K562 (cell line): Measurements from ENCODE around the gene TEX261. TPM values are rescaled to one million over a fixed set of nuclear protein-coding genes. Genes with fewer than 3 reads are reported as not detected.

Experiments used
- ATAC-seq: fragments of 200-7000 bp; cut with Tn5 transposase; 3 replicates; pipeline ENCODE4 v1.9.1; 2020; ENCODE audit warnings: moderate library complexity
- BruUV-seq: library from RNA; stranded (reverse); fragments of 400-500 nt; replicated peaks from 2 replicates; lab custom pipeline; 2021; lab: Mats Ljungman, UMichigan
- CTCF ChIA-PET: fragments of 300-600 bp; formaldehyde crosslinking; extraction: SDS; loops from one replicate; lab custom pipeline; 2021; ENCODE audit warnings: low intra/inter-chr PET ratio; lab: Yijun Ruan, JAX
- POLR2A ChIA-PET: fragments of 300-600, 350-650 bp; sonication (Branson Sonifier 250); formaldehyde crosslinking; extraction: SDS; loops from one replicate; lab custom pipeline; 2021; ENCODE audit warnings: antibody characterized with exemption, inconsistent platforms; lab: Yijun Ruan, JAX
- DNase-seq, 4 experiments: peaks; one replicate each; pipeline versions ENCODE4 v3.0.0 to v3.0.0-alpha.2; 2011 to 2018; ENCODE audit warnings: low spot score in 3 of 4, mixed read lengths in 3 of 4; ENCODE audit errors: extremely low read depth in 1 of 4
- FAIRE-seq: peaks from 2 replicates; lab custom pipeline; 2011; peaks lifted over from hg19 to GRCh38; lab: Jason Lieb, UNC
- H2AFZ ChIP-seq: 2 replicates; pipeline ENCODE4 v1.6.0; 2011; ENCODE audit warnings: low read depth, low read length, control low read depth, inconsistent platforms
- H3K27ac ChIP-seq: fragments of 200-600 bp; 3 replicates; pipeline ENCODE4 v1.8.0; 2011; ENCODE audit warnings: low read depth, mild to moderate bottlenecking, control low read depth, inconsistent platforms, low read length, moderate library complexity, mixed read lengths; ENCODE audit errors: extremely low read depth
- H3K27me3 ChIP-seq, 2 experiments: fragments of 300-600 bp in 1 of 2; 2 replicates in 1 of 2; 3 replicates in 1 of 2; pipeline versions ENCODE4 v1.6.0 to v1.8.0; 2011; ENCODE audit warnings: inconsistent platforms in 2 of 2, low read length in 2 of 2, mild to moderate bottlenecking in 1 of 2, mixed read lengths in 1 of 2, moderate library complexity in 1 of 2; ENCODE audit not compliant: control insufficient read depth in 2 of 2, insufficient read depth in 2 of 2
- H3K36me3 ChIP-seq: fragments of 300-600 bp; 3 replicates; pipeline ENCODE4 v1.8.0; 2011; ENCODE audit warnings: mild to moderate bottlenecking, low read length, inconsistent platforms; ENCODE audit not compliant: control insufficient read depth, insufficient read depth
- H3K4me1 ChIP-seq, 2 experiments: fragments of 200-600 bp in 1 of 2; replicated peaks in 1 of 2; 2 replicates in 1 of 2; 3 replicates in 1 of 2; pipeline versions ENCODE4 v1.5.1 to v1.8.0; 2011; ENCODE audit warnings: inconsistent platforms in 2 of 2, low read length in 2 of 2, mild to moderate bottlenecking in 1 of 2, mixed read lengths in 1 of 2, moderate library complexity in 1 of 2; ENCODE audit not compliant: control insufficient read depth in 2 of 2, insufficient read depth in 2 of 2
- H3K4me2 ChIP-seq: 2 replicates; pipeline ENCODE4 v1.6.1; 2011; ENCODE audit warnings: low read length, control low read depth, inconsistent platforms, mixed read lengths; ENCODE audit not compliant: insufficient read depth
- H3K4me3 ChIP-seq: fragments of 200-600 bp; sonication (generic), shearing (Covaris generic); 2 replicates; pipeline ENCODE4 v1.5.1; 2016; ENCODE audit warnings: control low read depth, inconsistent platforms
- H3K79me2 ChIP-seq: fragments of 200-600 bp; 3 replicates; pipeline ENCODE4 v1.8.0; 2011; ENCODE audit warnings: low read length, inconsistent platforms; ENCODE audit not compliant: control insufficient read depth, insufficient read depth
- H3K9ac ChIP-seq, 2 experiments: 2 replicates each; pipeline versions ENCODE4 v1.6.0 to v1.6.1; 2011; ENCODE audit warnings: low read depth in 2 of 2, low read length in 2 of 2, control low read depth in 1 of 2, inconsistent platforms in 1 of 2, mild to moderate bottlenecking in 1 of 2, mixed read lengths in 1 of 2; ENCODE audit not compliant: insufficient read depth in 1 of 2
- H3K9me1 ChIP-seq: one replicate; pipeline ENCODE4 v1.6.0; 2011; ENCODE audit warnings: inconsistent platforms, mild to moderate bottlenecking, low read length, moderate library complexity; ENCODE audit not compliant: control insufficient read depth, insufficient read depth
- H3K9me3 ChIP-seq: replicated peaks from 2 replicates; pipeline ENCODE4 v1.5.1; 2011; ENCODE audit warnings: low read depth, low read length, inconsistent platforms; ENCODE audit not compliant: control insufficient read depth, insufficient read depth
- H4K20me1 ChIP-seq: replicated peaks from 2 replicates; pipeline ENCODE4 v1.6.1; 2011; ENCODE audit warnings: low read length, inconsistent platforms, mixed read lengths; ENCODE audit not compliant: control insufficient read depth, insufficient read depth
- MIER1 ChIP-seq: fragments of 450-650 bp; IDR thresholded peaks from 2 replicates; pipeline ENCODE4 v1.6.1; 2016; ENCODE audit warnings: antibody characterized with exemption, mild to moderate bottlenecking, low read depth
- ZNF134 ChIP-seq: fragments of 250-450 bp; sonication (Bioruptor Pico); conservative IDR thresholded peaks from 2 replicates; pipeline ENCODE4 v1.4.0; 2020
- ZNF551 ChIP-seq: fragments of 250-450 bp; sonication (Bioruptor Pico); IDR thresholded peaks from 2 replicates; pipeline ENCODE4 v1.5.0; 2021; ENCODE audit warnings: mild to moderate bottlenecking, moderate library complexity
- WGBS: fragments of 100-300 bp; shearing (Covaris generic); methylation state at CpG from one replicate; pipeline ENCODE4 v1.1.6; 2016; ENCODE audit warnings: low coverage, mixed read lengths; ENCODE audit not compliant: insufficient coverage; ENCODE audit errors: missing lambda C conversion rate; 5-methylcytosine and 5-hydroxymethylcytosine counted together
- in situ Hi-C: fragments of 300-500 bp; cut with MboI; formaldehyde crosslinking; loops from 4 replicates; pipeline ENCODE4 v1.15.0; 2018; ENCODE audit warnings: inconsistent platforms, mixed read lengths
- intact Hi-C: fragments of 100-400 bp; cut with micrococcal nuclease; formaldehyde crosslinking; loops from 2 replicates; pipeline ENCODE4 v1.14.2; 2022
- polyA plus RNA-seq, 8 experiments: library from polyadenylated mRNA; depleted of rRNA in 4 of 8; stranded (reverse) in 5 of 8; unstranded in 3 of 8; fragments of >200 nt; fragmentation: Nextera tagmentation in 2 of 8; fragmentation: Illumina TruSeq in 1 of 8; extraction: Ambion mirVana in 2 of 8; extraction: Trizol in 1 of 8; gene quantifications; 2 replicates each; pipeline versions ENCODE4 v1.2.1 to v1.2.3, GENCODE V29; 2011 to 2014; ENCODE audit warnings: inconsistent platforms in 1 of 8, missing spikeins in 1 of 8
- total RNA-seq, 7 experiments: library from RNA; depleted of rRNA in 6 of 7; stranded (reverse); fragments of >200 nt in 6 of 7; fragmentation: Illumina TruSeq in 2 of 7; extraction: Trizol in 2 of 7; gene quantifications; 2 replicates each; pipeline versions ENCODE4 v1.2.1 to v1.2.3, GENCODE V29; 2011 to 2021; ENCODE audit warnings: low replicate concordance in 1 of 7
- TF ChIP-seq, protein P1 (sequence below): fragments of 450-650 bp; formaldehyde crosslinking; IDR thresholded peaks from 2 replicates; pipeline ENCODE4 v1.4.0; 2020; ENCODE audit warnings: mild to moderate bottlenecking, moderate library complexity
- TF ChIP-seq, protein P2 (sequence below): fragments of 450-650 bp; IDR thresholded peaks from 2 replicates; pipeline ENCODE4 v1.7.0; 2016; ENCODE audit warnings: borderline replicate concordance
- TF ChIP-seq, protein P3 (sequence below): fragments of 450-650 bp; IDR thresholded peaks from 2 replicates; pipeline ENCODE4 v1.6.1; 2016; ENCODE audit warnings: low read depth

The TEX261 gene
- total and polyA plus RNA-seq, 9 of the 15 experiments (the other 6 are each of a cell fraction or from before 2014, with no cell fraction given), result 11.9 to 110 (median 51.9) TPM

DNA sequence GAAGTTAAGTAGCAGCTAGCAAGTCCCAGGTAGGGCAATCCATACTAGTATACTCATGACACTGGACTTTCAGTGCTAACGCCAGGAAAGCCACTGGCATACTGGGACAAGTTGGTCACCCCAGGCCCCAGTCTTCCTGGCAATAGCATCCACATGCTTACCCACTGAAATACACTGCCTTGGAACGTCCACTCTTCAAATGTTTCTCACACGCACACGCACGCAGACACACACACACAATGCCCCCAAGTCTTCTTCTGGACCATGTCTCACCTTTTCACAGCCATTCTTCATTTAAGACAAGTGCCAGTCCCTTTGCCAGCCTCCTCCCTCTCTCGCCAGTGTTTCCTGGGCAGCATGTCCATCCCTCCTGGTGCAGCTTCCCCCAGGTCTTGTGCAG, 8.7 kb upstream of the TEX261 start:
- H3K9me3 ChIP-seq, result no peaks in the 10 kb centered on the region
- intact Hi-C loops, result loop anchor here (10.0 kb wide), 1 partner anchor 151 kb away; no protein-coding TSS in a partner anchor
- no peaks in the 10 kb centered on the region for H4K20me1 ChIP-seq
- no peak overlapping the region for H3K9ac ChIP-seq
- ChIA-PET CTCF (no interaction called here), POLR2A (no interaction called here)
- no peak overlapping the region for H2AFZ ChIP-seq
- TF ChIP-seq, protein P1, sequence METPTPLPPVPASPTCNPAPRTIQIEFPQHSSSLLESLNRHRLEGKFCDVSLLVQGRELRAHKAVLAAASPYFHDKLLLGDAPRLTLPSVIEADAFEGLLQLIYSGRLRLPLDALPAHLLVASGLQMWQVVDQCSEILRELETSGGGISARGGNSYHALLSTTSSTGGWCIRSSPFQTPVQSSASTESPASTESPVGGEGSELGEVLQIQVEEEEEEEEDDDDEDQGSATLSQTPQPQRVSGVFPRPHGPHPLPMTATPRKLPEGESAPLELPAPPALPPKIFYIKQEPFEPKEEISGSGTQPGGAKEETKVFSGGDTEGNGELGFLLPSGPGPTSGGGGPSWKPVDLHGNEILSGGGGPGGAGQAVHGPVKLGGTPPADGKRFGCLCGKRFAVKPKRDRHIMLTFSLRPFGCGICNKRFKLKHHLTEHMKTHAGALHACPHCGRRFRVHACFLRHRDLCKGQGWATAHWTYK (CRISPR knock-in tag), result no peak
- no peak for TF ChIP-seq ZNF551
- TF ChIP-seq MIER1, result no peak
- no peak for TF ChIP-seq ZNF134 (CRISPR knock-in tag)
- TF ChIP-seq, protein P2, sequence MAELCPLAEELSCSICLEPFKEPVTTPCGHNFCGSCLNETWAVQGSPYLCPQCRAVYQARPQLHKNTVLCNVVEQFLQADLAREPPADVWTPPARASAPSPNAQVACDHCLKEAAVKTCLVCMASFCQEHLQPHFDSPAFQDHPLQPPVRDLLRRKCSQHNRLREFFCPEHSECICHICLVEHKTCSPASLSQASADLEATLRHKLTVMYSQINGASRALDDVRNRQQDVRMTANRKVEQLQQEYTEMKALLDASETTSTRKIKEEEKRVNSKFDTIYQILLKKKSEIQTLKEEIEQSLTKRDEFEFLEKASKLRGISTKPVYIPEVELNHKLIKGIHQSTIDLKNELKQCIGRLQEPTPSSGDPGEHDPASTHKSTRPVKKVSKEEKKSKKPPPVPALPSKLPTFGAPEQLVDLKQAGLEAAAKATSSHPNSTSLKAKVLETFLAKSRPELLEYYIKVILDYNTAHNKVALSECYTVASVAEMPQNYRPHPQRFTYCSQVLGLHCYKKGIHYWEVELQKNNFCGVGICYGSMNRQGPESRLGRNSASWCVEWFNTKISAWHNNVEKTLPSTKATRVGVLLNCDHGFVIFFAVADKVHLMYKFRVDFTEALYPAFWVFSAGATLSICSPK, result no peak
- TF ChIP-seq, protein P3, sequence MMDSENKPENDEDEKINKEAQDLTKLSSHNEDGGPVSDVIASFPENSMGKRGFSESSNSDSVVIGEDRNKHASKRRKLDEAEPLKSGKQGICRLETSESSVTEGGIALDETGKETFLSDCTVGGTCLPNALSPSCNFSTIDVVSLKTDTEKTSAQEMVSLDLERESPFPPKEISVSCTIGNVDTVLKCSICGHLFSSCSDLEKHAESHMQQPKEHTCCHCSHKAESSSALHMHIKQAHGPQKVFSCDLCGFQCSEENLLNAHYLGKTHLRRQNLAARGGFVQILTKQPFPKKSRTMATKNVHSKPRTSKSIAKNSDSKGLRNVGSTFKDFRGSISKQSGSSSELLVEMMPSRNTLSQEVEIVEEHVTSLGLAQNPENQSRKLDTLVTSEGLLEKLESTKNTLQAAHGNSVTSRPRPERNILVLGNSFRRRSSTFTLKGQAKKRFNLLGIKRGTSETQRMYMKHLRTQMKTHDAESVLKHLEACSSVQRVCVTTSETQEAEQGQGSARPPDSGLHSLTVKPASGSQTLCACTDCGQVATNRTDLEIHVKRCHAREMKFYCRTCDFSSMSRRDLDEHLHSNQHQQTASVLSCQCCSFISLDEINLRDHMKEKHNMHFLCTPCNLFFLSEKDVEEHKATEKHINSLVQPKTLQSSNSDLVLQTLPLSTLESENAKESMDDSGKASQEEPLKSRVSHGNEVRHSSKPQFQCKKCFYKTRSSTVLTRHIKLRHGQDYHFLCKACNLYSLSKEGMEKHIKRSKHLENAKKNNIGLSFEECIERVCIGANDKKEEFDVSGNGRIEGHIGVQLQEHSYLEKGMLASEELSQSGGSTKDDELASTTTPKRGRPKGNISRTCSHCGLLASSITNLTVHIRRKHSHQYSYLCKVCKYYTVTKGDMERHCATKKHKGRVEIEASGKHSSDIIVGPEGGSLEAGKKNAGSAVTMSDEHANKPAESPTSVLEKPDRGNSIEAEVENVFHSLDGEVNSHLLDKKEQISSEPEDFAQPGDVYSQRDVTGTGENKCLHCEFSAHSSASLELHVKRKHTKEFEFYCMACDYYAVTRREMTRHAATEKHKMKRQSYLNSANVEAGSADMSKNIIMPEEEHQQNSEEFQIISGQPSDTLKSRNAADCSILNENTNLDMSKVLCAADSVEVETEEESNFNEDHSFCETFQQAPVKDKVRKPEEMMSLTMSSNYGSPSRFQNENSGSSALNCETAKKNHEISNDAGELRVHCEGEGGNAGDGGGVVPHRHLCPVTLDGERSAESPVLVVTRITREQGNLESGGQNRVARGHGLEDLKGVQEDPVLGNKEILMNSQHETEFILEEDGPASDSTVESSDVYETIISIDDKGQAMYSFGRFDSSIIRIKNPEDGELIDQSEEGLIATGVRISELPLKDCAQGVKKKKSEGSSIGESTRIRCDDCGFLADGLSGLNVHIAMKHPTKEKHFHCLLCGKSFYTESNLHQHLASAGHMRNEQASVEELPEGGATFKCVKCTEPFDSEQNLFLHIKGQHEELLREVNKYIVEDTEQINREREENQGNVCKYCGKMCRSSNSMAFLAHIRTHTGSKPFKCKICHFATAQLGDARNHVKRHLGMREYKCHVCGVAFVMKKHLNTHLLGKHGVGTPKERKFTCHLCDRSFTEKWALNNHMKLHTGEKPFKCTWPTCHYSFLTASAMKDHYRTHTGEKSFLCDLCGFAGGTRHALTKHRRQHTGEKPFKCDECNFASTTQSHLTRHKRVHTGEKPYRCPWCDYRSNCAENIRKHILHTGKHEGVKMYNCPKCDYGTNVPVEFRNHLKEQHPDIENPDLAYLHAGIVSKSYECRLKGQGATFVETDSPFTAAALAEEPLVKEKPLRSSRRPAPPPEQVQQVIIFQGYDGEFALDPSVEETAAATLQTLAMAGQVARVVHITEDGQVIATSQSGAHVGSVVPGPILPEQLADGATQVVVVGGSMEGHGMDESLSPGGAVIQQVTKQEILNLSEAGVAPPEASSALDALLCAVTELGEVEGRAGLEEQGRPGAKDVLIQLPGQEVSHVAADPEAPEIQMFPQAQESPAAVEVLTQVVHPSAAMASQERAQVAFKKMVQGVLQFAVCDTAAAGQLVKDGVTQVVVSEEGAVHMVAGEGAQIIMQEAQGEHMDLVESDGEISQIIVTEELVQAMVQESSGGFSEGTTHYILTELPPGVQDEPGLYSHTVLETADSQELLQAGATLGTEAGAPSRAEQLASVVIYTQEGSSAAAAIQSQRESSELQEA, result no peak
- 54% methylated on average over 6 of the region's 6 CpGs for WGBS
- no peak overlapping the region for H3K4me2 ChIP-seq
- peaks cover 0 to 5% of the 10 kb centered on the region in 2 experiments; a peak in 3 of 5 replicates for H3K27me3 ChIP-seq
- FAIRE-seq (no peak), DNase-seq (no peak), ATAC-seq (no peak)
- peaks cover 3% of the 10 kb centered on the region for H3K9me1 ChIP-seq
- H3K4me3 ChIP-seq, result no peak overlapping the region
- in situ Hi-C loops, result no loop called here
- H3K79me2 ChIP-seq, result no peaks in the 10 kb centered on the region
- H3K27ac ChIP-seq, result no peak overlapping the region; the same call in 2 of the 3 replicates
- BruUV-seq, result no TSS peak
- H3K36me3 ChIP-seq, result no peaks in the 10 kb centered on the region
- H3K4me1 ChIP-seq, result peaks cover 17 to 23% of the 10 kb centered on the region in 2 experiments; a peak in 4 of 5 replicates
